Fibroblast of skin of abdomen (primary cell): ENCODE results near the gene SFXN4.
"Not testable (repeated sequence)": the region's sequence is repeated elsewhere in the genome, so short reads cannot be mapped to it uniquely, and the experiment has no call there.

Source experiments
- DNase-seq: peaks from one replicate; pipeline ENCODE4 v3.0.0-alpha.2; 2013

SFXN4 gene

DNA sequence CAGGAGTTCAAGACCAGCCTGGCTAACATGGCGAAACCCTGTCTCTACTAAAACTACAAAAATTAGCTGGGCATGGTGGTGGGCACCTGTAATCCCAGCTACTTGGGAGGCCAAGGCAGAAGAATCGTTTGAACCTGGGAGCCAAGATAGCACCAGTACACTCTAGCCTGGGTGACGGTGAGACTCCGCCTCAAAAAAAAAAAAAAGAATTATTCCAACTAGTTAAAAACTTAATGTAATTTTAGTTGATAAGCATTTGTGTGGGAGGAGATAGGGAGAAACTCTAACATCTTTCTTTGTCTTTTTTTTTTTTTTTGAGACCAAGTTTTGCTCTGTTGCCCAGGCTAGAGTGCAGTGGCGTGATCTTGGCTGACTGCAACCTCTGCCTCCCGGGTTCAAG is 58.4 kb downstream of the SFXN4 start:
- not testable (repeated sequence) for DNase-seq

DNA sequence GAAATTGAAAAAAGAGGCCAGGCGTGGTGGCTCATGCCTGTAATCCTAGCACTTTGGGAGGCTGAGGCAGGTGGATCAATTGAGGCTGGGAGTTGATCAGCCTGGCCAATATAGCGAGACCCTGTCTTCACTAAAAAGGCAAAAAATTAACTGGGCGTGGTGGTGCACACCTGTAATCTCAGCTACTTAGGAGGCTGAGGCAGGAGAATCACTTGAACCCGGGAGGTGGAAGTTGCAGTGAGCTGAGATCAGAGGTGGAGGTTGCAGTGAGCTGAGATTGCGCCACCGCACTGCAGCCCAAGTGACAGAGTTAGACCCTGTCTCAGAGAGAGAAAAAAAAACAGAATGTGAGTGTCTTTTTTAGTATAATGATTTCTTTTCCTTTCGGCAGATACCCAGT is 59.6 kb downstream of the SFXN4 start:
- not testable (repeated sequence) for DNase-seq

DNA sequence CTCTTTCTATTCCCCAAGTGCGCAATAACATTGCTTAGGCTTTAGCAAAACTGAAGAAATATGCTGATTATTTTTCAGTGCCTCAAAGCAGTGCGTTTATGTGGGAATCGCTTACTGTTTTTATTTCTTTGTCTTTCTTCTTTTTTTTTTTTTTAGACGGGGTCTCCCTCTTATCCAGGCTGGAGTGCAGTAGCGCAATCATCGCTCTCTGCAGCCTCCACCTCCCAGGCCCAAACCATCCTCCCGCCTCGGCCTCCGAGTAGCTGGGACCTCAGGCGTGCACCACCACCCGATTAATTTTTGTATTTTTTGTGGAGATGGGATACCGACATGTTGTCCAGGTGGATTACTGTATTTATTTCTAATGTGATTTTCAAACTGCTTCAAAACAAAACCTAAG is 60.4 kb downstream of the SFXN4 start:
- no peak for DNase-seq

DNA sequence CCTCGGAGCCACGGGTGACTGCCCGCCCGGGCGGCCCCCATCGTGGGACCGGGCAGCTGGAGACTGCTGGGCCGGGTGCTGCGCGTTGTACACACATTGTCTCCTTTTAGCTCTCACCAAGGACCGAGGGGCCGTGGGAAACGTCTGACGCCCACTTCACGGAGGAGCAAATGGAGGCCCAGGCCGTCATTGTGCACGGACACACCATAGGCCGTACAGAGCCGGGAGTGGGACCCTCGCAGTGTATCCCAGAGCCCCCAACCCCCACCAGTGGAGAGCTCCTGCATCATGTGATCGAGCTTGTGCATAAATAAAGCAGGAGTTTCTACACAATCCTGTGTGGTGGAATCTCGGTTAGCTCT is 60.9 kb downstream of the SFXN4 start:
- no peak for DNase-seq

- DNase-seq: peak; percentile 79
Measured at GRCh38 chr10:119103903-119104653, 61.4 kb downstream of the SFXN4 start, which contains the start of gene DENND10. TSS of gene DENND10 (plus strand) at chr10:119104113. CDS start at chr10:119104143, 30 bp downstream.

- no peak for DNase-seq
Measured at GRCh38 chr10:119103241-119103902, 62.1 kb downstream of the SFXN4 start.

GRCh38 chr10:119101366-119102098 is 64.0 kb downstream of the SFXN4 start:
- DNase-seq: no peak

DNA sequence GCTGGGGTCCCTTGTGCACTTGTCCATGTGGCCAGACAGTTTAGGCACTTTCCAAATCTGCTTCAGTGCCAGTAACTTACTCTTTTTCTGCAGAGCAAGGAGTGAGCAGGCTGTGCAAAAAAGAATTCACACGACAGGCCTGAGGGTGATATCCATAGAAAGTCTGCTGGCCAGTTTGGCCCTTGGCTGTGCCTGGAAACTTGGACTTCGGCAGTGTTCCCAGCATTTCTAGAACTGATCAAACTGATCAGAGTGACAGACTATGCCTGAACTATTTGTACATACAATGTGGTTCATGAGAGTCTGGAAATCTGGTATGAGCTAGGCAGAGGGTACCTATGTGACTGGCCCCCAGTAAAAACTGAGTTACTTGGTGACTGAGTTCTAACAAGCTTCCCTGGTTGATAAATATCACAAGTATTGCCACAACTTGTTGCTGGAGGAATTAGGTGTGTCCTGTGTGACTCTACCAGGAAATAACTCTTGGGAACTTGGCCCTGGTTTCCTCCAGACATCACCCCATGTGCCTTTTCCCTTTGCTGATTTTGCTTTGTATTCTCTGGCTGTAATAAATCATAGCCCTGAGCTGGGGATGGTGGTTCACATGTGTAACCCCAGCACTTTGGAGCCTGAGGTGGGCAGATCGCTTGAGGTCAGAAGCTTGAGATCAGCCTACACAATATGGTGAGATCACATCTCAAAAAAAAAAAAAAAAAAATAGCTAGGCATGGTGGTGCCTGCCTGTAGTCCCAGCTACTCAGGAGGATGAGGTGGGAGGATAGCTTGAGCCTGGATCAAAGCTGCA is 64.9 kb downstream of the SFXN4 start:
- no peak for DNase-seq

DNA sequence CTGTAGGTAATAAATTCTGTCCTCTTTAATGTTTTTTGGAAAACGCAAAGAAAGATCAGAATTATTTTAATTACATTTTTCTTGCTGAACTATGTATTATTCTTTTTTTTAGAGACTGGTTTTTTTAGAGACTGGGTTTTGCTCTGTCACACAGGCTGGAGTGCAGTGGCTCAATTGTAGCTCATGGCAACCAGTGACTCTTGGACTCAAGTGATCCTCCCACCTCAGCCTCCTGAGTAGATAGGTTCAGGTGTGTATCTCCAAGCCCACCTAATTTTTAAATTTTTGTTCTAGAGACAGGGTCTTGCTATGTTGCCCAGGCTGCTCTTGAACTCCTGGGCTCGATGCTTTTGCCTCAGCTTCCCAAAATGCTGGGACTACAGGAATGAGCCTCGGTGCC is 66.9 kb downstream of the SFXN4 start:
- no peak for DNase-seq

GRCh38 chr10:119096641-119097415 is 68.7 kb downstream of the SFXN4 start:
- DNase-seq: not testable (repeated sequence)

GRCh38 chr10:119095640-119096039 is 69.9 kb downstream of the SFXN4 start:
- no peak for DNase-seq

- peak; percentile 62 for DNase-seq
Measured at GRCh38 chr10:119090968-119091367, 74.5 kb downstream of the SFXN4 start.
